ENCODE measurements around the gene TANK. TPM values are rescaled to one million over a fixed set of nuclear protein-coding genes. Genes with fewer than 3 reads are reported as not detected.

The TANK gene
- total RNA-seq, 1 donor from 2014 or later, result 34.4 TPM

- H3K36me3 Mint-ChIP-seq, result peaks cover 18% of the 10 kb centered on the region
- H3K4me3 Mint-ChIP-seq, result no peak overlapping the region
- no peak for DNase-seq (ENCODE audit: extremely low spot score, unreplicated experiment)
- TF ChIP-seq CTCF (conservative IDR thresholded peaks at IDR 0.05), result no peak
- no peaks in the 10 kb centered on the region for H3K4me1 Mint-ChIP-seq (ENCODE audit: unreplicated experiment)
- H3K9me3 Mint-ChIP-seq, result no peaks in the 10 kb centered on the region
- no peak overlapping the region for H3K27ac Mint-ChIP-seq
- no peaks in the 10 kb centered on the region for H3K27me3 Mint-ChIP-seq
Observed at GRCh38 chr2:161228511-161229240, 68.4 kb downstream of the TANK start.

GRCh38 chr2:161230959-161231358, 70.7 kb downstream of the TANK start:
- Mint-ChIP-seq H3K27ac (no peak overlapping the region), H3K4me1 (ENCODE audit: unreplicated experiment) (no peaks in the 10 kb centered on the region), H3K9me3 (no peaks in the 10 kb centered on the region), H3K27me3 (no peaks in the 10 kb centered on the region), H3K36me3 (peaks cover 15% of the 10 kb centered on the region), H3K4me3 (no peak overlapping the region)
- DNase-seq (ENCODE audit: extremely low spot score, unreplicated experiment), result no peak
- no peak for TF ChIP-seq CTCF (conservative IDR thresholded peaks at IDR 0.05)

GRCh38 chr2:161232571-161232970, 72.3 kb downstream of the TANK start:
- Mint-ChIP-seq H3K4me3 (no peak overlapping the region), H3K27ac (no peak overlapping the region), H3K4me1 (ENCODE audit: unreplicated experiment) (peaks cover 9% of the 10 kb centered on the region), H3K9me3 (no peaks in the 10 kb centered on the region), H3K27me3 (no peaks in the 10 kb centered on the region), H3K36me3 (peaks cover 13% of the 10 kb centered on the region)
- DNase-seq (ENCODE audit: extremely low spot score, unreplicated experiment), result no peak
- no peak for TF ChIP-seq CTCF (conservative IDR thresholded peaks at IDR 0.05)

GRCh38 chr2:161233858-161234431, 73.7 kb downstream of the TANK start:
- Mint-ChIP-seq H3K4me1 (ENCODE audit: unreplicated experiment) (peaks cover 13% of the 10 kb centered on the region), H3K27me3 (peaks cover 6% of the 10 kb centered on the region), H3K4me3 (no peak overlapping the region), H3K9me3 (no peaks in the 10 kb centered on the region), H3K27ac (no peak overlapping the region), H3K36me3 (peaks cover 2% of the 10 kb centered on the region)
- TF ChIP-seq CTCF (conservative IDR thresholded peaks at IDR 0.05), result no peak
- DNase-seq (ENCODE audit: extremely low spot score, unreplicated experiment), result no peak

- peaks cover 14% of the 10 kb centered on the region for H3K4me1 Mint-ChIP-seq (ENCODE audit: unreplicated experiment)
- DNase-seq (ENCODE audit: extremely low spot score, unreplicated experiment), result no peak
- H3K4me3 Mint-ChIP-seq, result no peak overlapping the region
- H3K27me3 Mint-ChIP-seq, result peaks cover 6% of the 10 kb centered on the region
- TF ChIP-seq CTCF (conservative IDR thresholded peaks at IDR 0.05), result no peak
- no peaks in the 10 kb centered on the region for H3K36me3 Mint-ChIP-seq
- no peak overlapping the region for H3K27ac Mint-ChIP-seq
- no peaks in the 10 kb centered on the region for H3K9me3 Mint-ChIP-seq
Observed at GRCh38 chr2:161234627-161235026, 74.4 kb downstream of the TANK start.
